ENCODE results near the gene HSPG2.

Gene HSPG2

DNA sequence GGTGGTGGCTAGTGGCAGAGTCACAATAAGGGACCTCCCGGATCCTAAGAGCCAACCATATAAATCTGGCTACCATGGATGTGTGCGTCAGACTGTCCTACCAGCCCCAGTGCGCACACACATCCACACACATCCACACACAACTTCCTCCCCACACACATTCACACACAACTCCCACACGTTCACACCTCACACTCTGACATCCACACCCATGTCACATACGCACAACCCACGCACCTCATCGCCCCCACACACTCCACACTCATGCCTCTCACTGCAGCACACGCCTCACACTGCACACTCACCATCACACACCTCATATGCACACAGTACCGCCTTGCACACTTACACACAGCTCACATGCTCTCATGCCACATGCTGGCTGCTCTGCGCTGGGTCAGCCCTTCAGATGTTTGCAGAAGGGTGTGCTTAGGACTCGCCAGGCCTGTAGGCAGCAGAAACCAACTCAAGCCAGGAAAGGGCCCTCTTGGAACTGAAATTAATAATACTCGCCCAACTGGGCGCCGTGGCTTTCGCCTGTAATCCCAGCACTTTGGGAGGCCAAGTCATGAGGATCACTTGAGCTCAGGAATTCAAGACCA, 122.0 kb downstream of the HSPG2 start:
- DNase-seq (ENCODE audit: low read depth), result no peak
- in situ Hi-C loops (cut with HindIII; ENCODE audit: low sequenced_read_pairs), result no loop called here
- H3K4me3 ChIP-seq (ENCODE audit: low read depth, low read length), result no peak overlapping the region
- TF ChIP-seq, protein P1, sequence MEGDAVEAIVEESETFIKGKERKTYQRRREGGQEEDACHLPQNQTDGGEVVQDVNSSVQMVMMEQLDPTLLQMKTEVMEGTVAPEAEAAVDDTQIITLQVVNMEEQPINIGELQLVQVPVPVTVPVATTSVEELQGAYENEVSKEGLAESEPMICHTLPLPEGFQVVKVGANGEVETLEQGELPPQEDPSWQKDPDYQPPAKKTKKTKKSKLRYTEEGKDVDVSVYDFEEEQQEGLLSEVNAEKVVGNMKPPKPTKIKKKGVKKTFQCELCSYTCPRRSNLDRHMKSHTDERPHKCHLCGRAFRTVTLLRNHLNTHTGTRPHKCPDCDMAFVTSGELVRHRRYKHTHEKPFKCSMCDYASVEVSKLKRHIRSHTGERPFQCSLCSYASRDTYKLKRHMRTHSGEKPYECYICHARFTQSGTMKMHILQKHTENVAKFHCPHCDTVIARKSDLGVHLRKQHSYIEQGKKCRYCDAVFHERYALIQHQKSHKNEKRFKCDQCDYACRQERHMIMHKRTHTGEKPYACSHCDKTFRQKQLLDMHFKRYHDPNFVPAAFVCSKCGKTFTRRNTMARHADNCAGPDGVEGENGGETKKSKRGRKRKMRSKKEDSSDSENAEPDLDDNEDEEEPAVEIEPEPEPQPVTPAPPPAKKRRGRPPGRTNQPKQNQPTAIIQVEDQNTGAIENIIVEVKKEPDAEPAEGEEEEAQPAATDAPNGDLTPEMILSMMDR (IDR thresholded peaks at IDR 0.05; ENCODE audit: low read depth, low read length, missing control alignments), result no peak

DNA sequence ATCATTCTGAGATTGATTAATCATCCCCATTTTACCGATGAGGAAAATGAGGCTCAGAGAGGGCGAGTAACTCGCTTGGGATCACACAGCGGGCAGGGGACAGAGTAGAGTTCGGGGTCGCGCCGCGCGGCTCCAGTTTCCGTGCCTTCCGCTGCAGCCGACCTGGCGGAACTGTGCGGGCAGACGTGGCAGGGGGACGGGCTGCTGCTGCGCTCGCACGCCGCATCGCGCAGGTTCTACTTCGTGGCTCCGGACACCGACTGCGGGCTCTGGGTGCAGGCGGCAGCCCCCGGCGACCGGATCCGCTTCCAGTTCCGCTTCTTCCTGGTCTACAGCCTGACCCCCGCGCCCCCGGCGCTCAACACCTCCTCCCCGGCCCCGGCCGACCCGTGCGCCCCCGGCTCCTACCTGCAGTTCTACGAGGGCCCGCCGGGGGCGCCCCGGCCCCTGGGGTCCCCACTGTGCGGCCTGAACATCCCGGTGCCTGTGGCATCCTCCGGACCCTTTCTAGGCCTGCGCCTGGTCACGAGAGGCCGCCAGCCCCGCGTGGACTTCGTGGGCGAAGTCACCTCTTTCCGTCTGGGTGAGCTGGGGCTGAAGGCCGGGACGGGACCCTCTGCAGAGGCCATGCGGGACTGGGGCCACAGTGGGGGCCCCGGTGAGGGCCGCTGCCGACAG, 122.7 kb downstream of the HSPG2 start:
- TF ChIP-seq, protein P1 (IDR thresholded peaks at IDR 0.05; ENCODE audit: low read depth, low read length, missing control alignments), result peak; percentile 73
- H3K4me3 ChIP-seq (ENCODE audit: low read depth, low read length), result peak overlapping the region; percentile 35
- in situ Hi-C loops (cut with HindIII; ENCODE audit: low sequenced_read_pairs), result no loop called here
- DNase-seq (ENCODE audit: low read depth), result no peak

DNA sequence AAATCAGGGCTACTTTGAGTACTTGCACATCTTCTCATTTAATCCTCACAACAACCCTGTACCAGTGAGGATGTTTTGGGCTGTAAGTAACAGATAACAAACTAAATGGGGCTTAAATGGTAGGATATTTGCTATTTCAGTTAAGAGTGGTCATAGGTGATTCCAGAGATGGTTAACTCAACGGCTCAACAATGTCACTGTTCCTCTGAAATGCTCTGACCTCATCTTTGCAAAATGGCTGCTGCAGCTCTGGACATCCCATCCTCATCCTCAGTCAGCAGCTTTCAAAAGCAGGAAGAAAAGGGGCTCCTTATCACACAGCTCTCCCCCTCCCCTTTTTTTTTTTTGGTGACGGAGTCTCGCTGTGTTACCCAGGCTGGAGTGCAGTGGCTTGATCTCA, 123.6 kb downstream of the HSPG2 start:
- in situ Hi-C loops (cut with HindIII; ENCODE audit: low sequenced_read_pairs), result no loop called here
- no peak for DNase-seq (ENCODE audit: low read depth)
- TF ChIP-seq, protein P1 (IDR thresholded peaks at IDR 0.05; ENCODE audit: low read depth, low read length, missing control alignments), result no peak
- no peak overlapping the region for H3K4me3 ChIP-seq (ENCODE audit: low read depth, low read length)

DNA sequence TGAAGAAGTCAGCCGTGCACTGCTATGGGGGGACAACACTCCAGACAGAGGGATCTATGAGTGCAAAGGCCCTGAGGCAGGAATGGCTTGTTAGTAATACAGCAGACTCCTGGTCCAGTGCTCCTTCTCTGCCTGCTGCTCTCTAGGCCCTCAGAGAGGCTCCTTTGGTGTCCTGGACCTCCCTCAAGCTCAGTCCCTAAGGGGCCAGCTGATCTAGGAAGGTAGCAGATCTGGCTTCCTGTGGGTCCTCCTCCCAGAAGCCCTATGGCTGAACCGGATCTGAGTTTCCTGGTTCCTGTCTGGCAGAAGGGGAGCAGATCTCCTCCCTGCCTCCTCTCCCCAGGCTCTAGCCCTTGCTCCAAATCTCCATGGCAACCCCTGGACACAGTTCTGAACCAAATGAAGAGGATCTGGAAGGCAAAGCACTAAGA, 125.2 kb downstream of the HSPG2 start, which contains the start of gene LDLRAD2:
Gene LDLRAD2 (plus strand): TSS at position 391 of the 431 bp plus-strand sequence. CDS start 187 bp downstream, outside the sequence.
- TF ChIP-seq, protein P1 (IDR thresholded peaks at IDR 0.05; ENCODE audit: low read depth, low read length, missing control alignments), result no peak
- no peak within 1 kb of the TSS for H3K4me3 ChIP-seq (ENCODE audit: low read depth, low read length)
- no peak for DNase-seq (ENCODE audit: low read depth)
- in situ Hi-C loops (cut with HindIII; ENCODE audit: low sequenced_read_pairs), result no loop called here

DNA sequence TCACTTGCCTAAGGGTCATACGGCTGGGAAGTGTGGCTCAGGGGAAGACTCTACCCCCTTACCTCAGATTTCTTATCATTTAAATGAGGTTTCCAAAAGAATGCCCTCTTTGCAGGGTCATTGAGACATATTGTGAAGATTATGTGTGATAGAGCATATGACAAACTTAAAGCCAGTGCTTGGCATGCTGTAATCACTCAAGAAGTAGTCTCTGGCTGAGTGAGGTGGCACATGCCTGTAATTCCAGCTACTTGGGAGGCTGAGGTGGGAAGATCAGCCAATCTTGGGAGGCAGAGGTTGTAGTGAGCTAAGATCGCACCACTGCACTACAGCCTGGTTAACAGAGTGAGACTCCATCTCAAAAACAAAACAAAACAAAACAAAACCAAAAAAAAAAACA, 132.6 kb downstream of the HSPG2 start:
- H3K4me3 ChIP-seq (ENCODE audit: low read depth, low read length), result no peak overlapping the region
- TF ChIP-seq, protein P1 (IDR thresholded peaks at IDR 0.05; ENCODE audit: low read depth, low read length, missing control alignments), result no peak
- no peak for DNase-seq (ENCODE audit: low read depth)
- in situ Hi-C loops (cut with HindIII; ENCODE audit: low sequenced_read_pairs), result no loop called here

DNA sequence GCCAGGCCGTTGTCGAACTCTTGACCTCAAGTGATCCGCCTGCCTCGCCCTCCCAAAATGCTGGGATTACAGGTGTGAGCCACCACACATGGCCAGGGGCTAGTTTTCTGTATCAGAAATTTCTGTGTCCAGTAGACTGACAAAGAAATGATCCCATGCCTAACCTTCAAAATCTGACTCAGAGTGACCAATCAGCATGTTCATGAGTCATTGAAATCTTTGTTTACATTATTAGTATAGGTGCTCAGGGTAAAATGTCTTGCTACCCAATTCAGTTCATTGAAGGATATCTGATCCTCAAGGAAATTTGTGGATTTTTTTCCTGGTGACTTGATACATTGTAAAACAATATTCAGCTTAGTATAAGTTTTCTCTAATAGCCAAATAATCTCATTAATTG, 136.0 kb downstream of the HSPG2 start:
- TF ChIP-seq, protein P1 (IDR thresholded peaks at IDR 0.05; ENCODE audit: low read depth, low read length, missing control alignments), result no peak
- no peak overlapping the region for H3K4me3 ChIP-seq (ENCODE audit: low read depth, low read length)
- DNase-seq (ENCODE audit: low read depth), result no peak
- in situ Hi-C loops (cut with HindIII; ENCODE audit: low sequenced_read_pairs), result no loop called here

Measured in astrocyte of the cerebellum (primary cell).